SJCRH30 (cell line): ENCODE data around the gene TFR2. TPM values are rescaled to one million over a fixed set of nuclear protein-coding genes. Genes with fewer than 3 reads are reported as not detected.

Experiments used
- DNase-seq, 2 experiments: peaks; one replicate each; pipeline ENCODE4 v3.0.0-alpha.2; 2015 to 2020
- H3K27ac ChIP-seq: fragments of 250-450 bp; sonication (Bioruptor Pico); 2 replicates; pipeline ENCODE4 v1.5.1; 2020; ENCODE audit warnings: mild to moderate bottlenecking, moderate library complexity
- H3K27me3 ChIP-seq: fragments of 250-450 bp; sonication (Bioruptor Pico); 2 replicates; pipeline ENCODE4 v1.5.1; 2020; ENCODE audit warnings: mild to moderate bottlenecking, moderate library complexity
- H3K36me3 ChIP-seq: fragments of 250-450 bp; sonication (Bioruptor Pico); 2 replicates; pipeline ENCODE4 v1.5.1; 2020; ENCODE audit warnings: mild to moderate bottlenecking, moderate library complexity
- H3K4me1 ChIP-seq: fragments of 250-450 bp; sonication (Bioruptor Pico); 2 replicates; pipeline ENCODE4 v1.5.1; 2020; ENCODE audit warnings: mild to moderate bottlenecking, moderate library complexity
- H3K4me3 ChIP-seq: fragments of 250-450 bp; sonication (Bioruptor Pico); 2 replicates; pipeline ENCODE4 v1.5.1; 2020; ENCODE audit warnings: mild to moderate bottlenecking, moderate library complexity
- H3K9me3 ChIP-seq: fragments of 250-450 bp; sonication (Bioruptor Pico); replicated peaks from 2 replicates; pipeline ENCODE4 v1.5.1; 2020; ENCODE audit warnings: mild to moderate bottlenecking, moderate library complexity
- total RNA-seq: library from RNA; depleted of rRNA; stranded (reverse); fragments of >200 nt; shearing (Covaris generic); gene quantifications from 2 replicates; pipeline ENCODE4 v1.2.3, GENCODE V29; 2014

Gene TFR2
- total RNA-seq, 1 experiment from 2014 or later, result not detected

- Histone ChIP-seq H3K9me3 (no peaks in the 10 kb centered on the region), H3K27ac (no peak overlapping the region), H3K4me3 (no peak overlapping the region), H3K4me1 (peaks cover 15% of the 10 kb centered on the region), H3K27me3 (no peaks in the 10 kb centered on the region), H3K36me3 (no peaks in the 10 kb centered on the region)
- DNase-seq, result no peak
These were observed 41.2 kb downstream of the TFR2 start for GRCh38 chr7:100599911-100600729.

DNA sequence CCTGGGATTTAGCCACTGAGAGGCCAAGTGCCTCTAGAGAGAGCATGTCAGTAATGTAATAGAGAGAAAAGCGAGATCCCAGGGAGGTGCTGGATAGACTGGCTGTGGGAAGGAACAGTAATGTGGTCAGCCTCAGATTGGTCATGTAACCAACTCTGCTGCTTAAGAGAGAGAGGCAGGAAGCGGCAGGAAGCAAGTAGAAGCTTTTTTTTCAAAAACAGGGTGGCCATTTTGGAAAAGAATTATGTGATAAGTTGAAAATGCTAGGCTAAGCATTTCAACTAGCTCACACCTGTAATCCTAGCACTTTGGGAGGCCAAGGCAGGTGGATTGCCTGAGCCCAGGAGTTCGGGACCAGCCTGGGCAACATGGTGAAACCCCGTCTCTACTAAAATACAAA, 42.9 kb downstream of the TFR2 start:
- no peaks in the 10 kb centered on the region for H3K36me3 ChIP-seq
- peaks cover 15% of the 10 kb centered on the region for H3K4me1 ChIP-seq
- DNase-seq, result no peak
- no peak overlapping the region for H3K4me3 ChIP-seq
- no peaks in the 10 kb centered on the region for H3K27me3 ChIP-seq
- H3K9me3 ChIP-seq, result no peaks in the 10 kb centered on the region
- H3K27ac ChIP-seq, result no peak overlapping the region

DNA sequence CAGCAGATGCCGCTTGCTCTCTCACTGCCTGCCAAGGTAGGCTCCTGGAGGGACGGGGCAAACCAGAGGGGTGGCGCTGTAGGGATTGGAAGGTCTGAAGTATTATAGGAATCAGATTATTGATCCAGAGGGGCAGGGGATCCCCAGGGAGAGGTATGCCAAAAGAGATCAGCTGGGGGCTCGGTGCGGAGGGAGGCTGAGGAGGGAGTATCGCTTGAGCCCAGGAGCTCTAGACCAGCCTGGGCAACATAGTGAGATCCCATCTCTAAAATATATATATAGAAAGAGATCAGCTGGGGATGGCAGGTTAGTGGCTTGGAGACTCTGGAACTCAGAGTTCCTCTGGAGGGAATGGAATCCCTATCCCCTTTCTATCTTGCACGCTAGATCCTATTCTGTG, 46.2 kb downstream of the TFR2 start:
- Histone ChIP-seq H3K36me3 (no peaks in the 10 kb centered on the region), H3K27ac (no peak overlapping the region), H3K4me1 (no peaks in the 10 kb centered on the region), H3K4me3 (no peak overlapping the region), H3K27me3 (no peaks in the 10 kb centered on the region), H3K9me3 (no peaks in the 10 kb centered on the region)
- no peak for DNase-seq

DNA sequence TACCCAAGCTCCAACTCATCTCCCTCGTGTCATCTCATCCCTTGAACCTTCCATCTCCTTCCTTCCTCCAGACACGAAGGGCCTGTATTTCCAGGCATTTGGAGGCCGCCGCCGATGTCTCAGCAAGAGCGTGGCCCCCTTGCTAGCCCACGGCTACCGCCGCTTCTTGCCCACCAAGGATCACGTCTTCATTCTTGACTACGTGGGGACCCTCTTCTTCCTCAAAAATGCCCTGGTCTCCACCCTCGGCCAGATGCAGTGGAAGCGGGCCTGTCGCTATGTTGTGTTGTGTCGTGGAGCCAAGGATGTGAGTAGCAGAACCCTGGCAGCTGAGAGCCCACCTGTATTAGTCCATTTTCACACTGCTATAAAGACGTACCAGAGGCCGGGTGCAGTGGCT, 49.8 kb downstream of the TFR2 start:
- no peak overlapping the region for H3K4me3 ChIP-seq
- H3K4me1 ChIP-seq, result no peaks in the 10 kb centered on the region
- no peaks in the 10 kb centered on the region for H3K27me3 ChIP-seq
- no peaks in the 10 kb centered on the region for H3K9me3 ChIP-seq
- no peaks in the 10 kb centered on the region for H3K36me3 ChIP-seq
- no peak for DNase-seq
- H3K27ac ChIP-seq, result no peak overlapping the region

GRCh38 chr7:100590077-100590737, 51.1 kb downstream of the TFR2 start:
- no peaks in the 10 kb centered on the region for H3K36me3 ChIP-seq
- H3K4me3 ChIP-seq, result no peak overlapping the region
- no peak overlapping the region for H3K27ac ChIP-seq
- H3K27me3 ChIP-seq, result no peaks in the 10 kb centered on the region
- H3K9me3 ChIP-seq, result no peaks in the 10 kb centered on the region
- H3K4me1 ChIP-seq, result no peaks in the 10 kb centered on the region
- no peak for DNase-seq

GRCh38 chr7:100589341-100589947, 51.9 kb downstream of the TFR2 start:
- H3K27me3 ChIP-seq, result no peaks in the 10 kb centered on the region
- no peak overlapping the region for H3K27ac ChIP-seq
- no peak overlapping the region for H3K4me3 ChIP-seq
- peaks cover 5% of the 10 kb centered on the region; the same call in 1 of the 2 replicates for H3K4me1 ChIP-seq
- no peaks in the 10 kb centered on the region for H3K36me3 ChIP-seq
- no peaks in the 10 kb centered on the region for H3K9me3 ChIP-seq
- DNase-seq, result no peak

- no peaks in the 10 kb centered on the region for H3K9me3 ChIP-seq
- H3K27ac ChIP-seq, result no peak overlapping the region
- peak in 1 of 2 experiments; percentile 62 for DNase-seq
- peaks cover 2% of the 10 kb centered on the region; the same call in 1 of the 2 replicates for H3K36me3 ChIP-seq
- H3K27me3 ChIP-seq, result no peaks in the 10 kb centered on the region
- peaks cover 12% of the 10 kb centered on the region for H3K4me1 ChIP-seq
- no peak overlapping the region for H3K4me3 ChIP-seq
These were observed 52.9 kb downstream of the TFR2 start for GRCh38 chr7:100588438-100588837.

- peaks cover 5% of the 10 kb centered on the region for H3K36me3 ChIP-seq
- DNase-seq, result peak; percentile 100
- no peaks in the 10 kb centered on the region for H3K9me3 ChIP-seq
- H3K4me1 ChIP-seq, result peaks cover 13% of the 10 kb centered on the region
- H3K27me3 ChIP-seq, result no peaks in the 10 kb centered on the region
- H3K4me3 ChIP-seq, result peak within 1 kb of the TSS; percentile 83
- H3K27ac ChIP-seq, result peak within 1 kb of the TSS; percentile 86
These were observed 54.9 kb downstream of the TFR2 start, which contains the start of gene FBXO24 for GRCh38 chr7:100586266-100587025. FBXO24 (plus strand) TSS chr7:100586328; CDS start chr7:100586626, 298 bp downstream.

GRCh38 chr7:100585511-100586265, 55.7 kb downstream of the TFR2 start, which contains the start of gene LRCH4:
LRCH4 (minus strand) TSS chr7:100586129; CDS start chr7:100586100, 29 bp downstream.
- no peaks in the 10 kb centered on the region for H3K9me3 ChIP-seq
- no peaks in the 10 kb centered on the region for H3K27me3 ChIP-seq
- H3K4me1 ChIP-seq, result peaks cover 13% of the 10 kb centered on the region
- H3K27ac ChIP-seq, result peak within 1 kb of the TSS; percentile 86
- DNase-seq, result peak in 1 of 2 experiments; percentile 59
- peaks cover 13% of the 10 kb centered on the region for H3K36me3 ChIP-seq
- H3K4me3 ChIP-seq, result peak within 1 kb of the TSS; percentile 83

DNA sequence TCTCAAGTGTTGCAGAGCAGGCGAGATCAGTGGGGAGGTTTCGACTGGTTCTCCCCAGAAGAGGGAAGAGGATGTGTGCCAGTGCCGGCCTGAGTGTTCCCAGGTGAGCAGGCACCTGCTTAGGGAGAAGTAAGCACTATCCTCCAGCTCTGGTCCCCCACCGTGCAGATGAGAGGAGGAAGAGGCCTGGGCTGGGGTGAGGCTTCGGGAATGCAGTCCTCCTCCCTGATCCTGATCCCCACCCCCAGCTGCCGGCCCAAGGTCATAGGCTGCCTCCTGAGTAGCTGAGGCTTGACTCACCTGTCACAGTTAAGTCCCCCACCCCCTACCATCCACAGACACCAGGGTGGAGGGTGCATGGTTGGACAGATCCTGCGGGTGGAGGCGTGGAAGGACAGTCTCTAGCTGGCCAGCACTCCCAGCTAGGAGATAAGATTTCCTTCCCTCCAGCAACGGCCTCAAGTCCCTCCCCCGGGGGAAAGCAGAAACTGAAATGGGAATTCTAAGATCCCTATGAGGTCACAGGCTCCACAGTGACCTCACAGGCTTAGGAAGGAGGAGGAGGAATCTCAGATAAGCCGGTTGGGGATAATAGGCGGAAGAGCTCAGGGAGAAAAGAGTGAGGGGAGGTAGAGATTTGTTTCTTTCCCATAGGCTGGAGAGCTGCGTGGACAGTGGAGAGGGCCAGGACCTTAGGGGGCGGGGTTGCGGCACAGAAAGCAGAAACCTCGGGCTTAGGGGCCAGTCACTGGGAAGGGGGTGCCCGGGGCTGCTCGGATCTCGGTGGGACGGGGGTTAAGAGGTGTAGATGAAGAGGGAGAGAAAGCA, 56.5 kb downstream of the TFR2 start:
- Histone ChIP-seq H3K4me3 (peak overlapping the region; percentile 83), H3K27me3 (no peaks in the 10 kb centered on the region), H3K27ac (peak overlapping the region; percentile 86), H3K4me1 (peaks cover 13% of the 10 kb centered on the region), H3K9me3 (no peaks in the 10 kb centered on the region), H3K36me3 (peaks cover 21% of the 10 kb centered on the region)
- peak; percentile 63 to 79 for DNase-seq

- peak overlapping the region; percentile 83 for H3K4me3 ChIP-seq
- no peaks in the 10 kb centered on the region for H3K9me3 ChIP-seq
- no peaks in the 10 kb centered on the region for H3K27me3 ChIP-seq
- peaks cover 13% of the 10 kb centered on the region for H3K4me1 ChIP-seq
- peaks cover 23% of the 10 kb centered on the region for H3K36me3 ChIP-seq
- H3K27ac ChIP-seq, result peak overlapping the region; percentile 86
- DNase-seq, result peak; percentile 78 to 91
These were observed 57.2 kb downstream of the TFR2 start for GRCh38 chr7:100584054-100584682.

GRCh38 chr7:100583132-100584053, 58.0 kb downstream of the TFR2 start:
- Histone ChIP-seq H3K27me3 (no peaks in the 10 kb centered on the region), H3K4me3 (peak overlapping the region; percentile 31), H3K9me3 (no peaks in the 10 kb centered on the region), H3K4me1 (peaks cover 13% of the 10 kb centered on the region), H3K36me3 (peaks cover 30% of the 10 kb centered on the region), H3K27ac (peak overlapping the region; percentile 56)
- no peak for DNase-seq
